H9 (cell line): ENCODE data around the gene TRPT1. TPM values are rescaled to one million over a fixed set of nuclear protein-coding genes. Genes with fewer than 3 reads are reported as not detected.

Experiments used
- DNase-seq: peaks from one replicate; pipeline ENCODE4 v3.0.0-alpha.2; 2017
- H2AFZ ChIP-seq: one replicate; pipeline ENCODE4 v1.6.1; 2013; ENCODE audit warnings: mild to moderate bottlenecking, low read length, control low read depth, moderate library complexity
- H2AK5ac ChIP-seq: 2 replicates; pipeline ENCODE4 v1.6.1; 2013; ENCODE audit warnings: low read length, control low read depth, mixed read lengths; ENCODE audit not compliant: insufficient read length
- H2BK120ac ChIP-seq: one replicate; pipeline ENCODE4 v1.6.1; 2013; ENCODE audit warnings: low read depth, mild to moderate bottlenecking, low read length, control low read depth, inconsistent platforms; ENCODE audit not compliant: poor library complexity, severe bottlenecking
- H2BK12ac ChIP-seq: 2 replicates; pipeline ENCODE4 v1.6.1; 2013; ENCODE audit warnings: low read length, control low read depth, mixed read lengths, low read depth; ENCODE audit not compliant: insufficient read length
- H2BK15ac ChIP-seq: 2 replicates; pipeline ENCODE4 v1.6.1; 2013; ENCODE audit warnings: low read depth, low read length, control low read depth
- H2BK20ac ChIP-seq: one replicate; pipeline ENCODE4 v1.6.1; 2013; ENCODE audit warnings: low read depth, mild to moderate bottlenecking, low read length, control low read depth, inconsistent platforms; ENCODE audit not compliant: poor library complexity, severe bottlenecking
- H2BK5ac ChIP-seq: 2 replicates; pipeline ENCODE4 v1.6.1; 2013; ENCODE audit warnings: low read length, control low read depth, mixed read lengths; ENCODE audit not compliant: insufficient read length
- H3K14ac ChIP-seq: 2 replicates; pipeline ENCODE4 v1.6.1; 2013; ENCODE audit warnings: low read length, control low read depth; ENCODE audit not compliant: insufficient read depth
- H3K18ac ChIP-seq: 2 replicates; pipeline ENCODE4 v1.6.1; 2013; ENCODE audit warnings: low read depth, mild to moderate bottlenecking, mixed read lengths, low read length, control low read depth; ENCODE audit not compliant: insufficient read length
- H3K23ac ChIP-seq: 2 replicates; pipeline ENCODE4 v1.6.1; 2013; ENCODE audit warnings: low read length, control low read depth, mixed read lengths, low read depth; ENCODE audit not compliant: insufficient read length
- H3K23me2 ChIP-seq: 2 replicates; pipeline ENCODE4 v1.6.1; 2013; ENCODE audit warnings: low read depth, mild to moderate bottlenecking, mixed read lengths, low read length, control low read depth; ENCODE audit not compliant: insufficient read length, poor library complexity, severe bottlenecking
- H3K27ac ChIP-seq: 2 replicates; pipeline ENCODE4 v1.5.1; 2013; ENCODE audit warnings: low read length, control low read depth, mixed read lengths, low read depth; ENCODE audit not compliant: insufficient read length
- H3K27me3 ChIP-seq: 2 replicates; pipeline ENCODE4 v1.6.1; 2013; ENCODE audit warnings: low read length, control low read depth, inconsistent platforms; ENCODE audit not compliant: insufficient read depth
- H3K4ac ChIP-seq: 2 replicates; pipeline ENCODE4 v1.6.1; 2013; ENCODE audit warnings: low read depth, mild to moderate bottlenecking, control low read depth, inconsistent platforms, low read length, moderate library complexity
- H3K4me1 ChIP-seq: 2 replicates; pipeline ENCODE4 v1.6.1; 2013; ENCODE audit warnings: low read length, control low read depth, inconsistent platforms; ENCODE audit not compliant: insufficient read depth
- H3K4me2 ChIP-seq: 2 replicates; pipeline ENCODE4 v1.6.1; 2013; ENCODE audit warnings: low read length, control low read depth, mixed read lengths; ENCODE audit not compliant: insufficient read length, insufficient read depth
- H3K56ac ChIP-seq: 2 replicates; pipeline ENCODE4 v1.6.1; 2013; ENCODE audit warnings: low read depth, mild to moderate bottlenecking, mixed read lengths, low read length, control low read depth; ENCODE audit not compliant: insufficient read length
- H3K79me1 ChIP-seq: 2 replicates; pipeline ENCODE4 v1.6.1; 2013; ENCODE audit warnings: low read depth, mild to moderate bottlenecking, moderate library complexity, low read length, control low read depth, inconsistent platforms; ENCODE audit not compliant: insufficient read depth, poor library complexity, severe bottlenecking
- H3K79me2 ChIP-seq: 2 replicates; pipeline ENCODE4 v1.6.1; 2013; ENCODE audit warnings: low read length, control low read depth, inconsistent platforms; ENCODE audit not compliant: insufficient read depth
- H3K9ac ChIP-seq: 2 replicates; pipeline ENCODE4 v1.6.1; 2013; ENCODE audit warnings: low read length, control low read depth, mixed read lengths; ENCODE audit not compliant: insufficient read length; ENCODE audit errors: extremely low read depth
- H3K9me3 ChIP-seq: one replicate; pipeline ENCODE4 v1.6.1; 2013; ENCODE audit warnings: low read depth, low read length, inconsistent platforms; ENCODE audit not compliant: control insufficient read depth
- H3T11ph ChIP-seq: one replicate; pipeline ENCODE4 v1.6.1; 2013; ENCODE audit warnings: mild to moderate bottlenecking, low read length, control low read depth, inconsistent platforms
- H4K20me1 ChIP-seq: one replicate; pipeline ENCODE4 v1.6.1; 2013; ENCODE audit not compliant: control insufficient read depth, insufficient read length, insufficient read depth
- H4K5ac ChIP-seq: 2 replicates; pipeline ENCODE4 v1.6.1; 2013; ENCODE audit warnings: low read depth, mild to moderate bottlenecking, mixed read lengths, low read length, control low read depth; ENCODE audit not compliant: insufficient read length
- H4K8ac ChIP-seq: replicated peaks from 2 replicates; pipeline ENCODE4 v1.6.1; 2013; ENCODE audit warnings: low read length, control low read depth, mixed read lengths, low read depth; ENCODE audit not compliant: insufficient read length
- H4K91ac ChIP-seq: 2 replicates; pipeline ENCODE4 v1.6.1; 2013; ENCODE audit warnings: low read depth, mild to moderate bottlenecking, moderate library complexity, mixed read lengths, low read length, control low read depth; ENCODE audit not compliant: insufficient read length
- H3K27ac Mint-ChIP-seq, 3 experiments: 2 replicates in 2 of 3; 3 replicates in 1 of 3; pipeline ENCODE4 v1.8.0; 2020 to 2021; ENCODE audit warnings: mixed read lengths in 3 of 3, mild to moderate bottlenecking in 1 of 3, moderate library complexity in 1 of 3
- H3K27me3 Mint-ChIP-seq: 2 replicates; pipeline ENCODE4 v1.8.0; 2021; ENCODE audit warnings: low read depth, mild to moderate bottlenecking, moderate library complexity, mixed read lengths
- H3K36me3 Mint-ChIP-seq, 3 experiments: 2 replicates in 2 of 3; 3 replicates in 1 of 3; pipeline ENCODE4 v1.8.0; 2020 to 2021; ENCODE audit warnings: low read depth in 3 of 3, mixed read lengths in 3 of 3; ENCODE audit not compliant: insufficient read depth in 1 of 3
- H3K4me1 Mint-ChIP-seq, 2 experiments: 2 replicates each; pipeline ENCODE4 v1.8.0; 2020; ENCODE audit warnings: mixed read lengths in 2 of 2
- H3K4me3 Mint-ChIP-seq, 2 experiments: 2 replicates in 1 of 2; 3 replicates in 1 of 2; pipeline ENCODE4 v1.8.0; 2020 to 2021; ENCODE audit warnings: mild to moderate bottlenecking in 2 of 2, mixed read lengths in 2 of 2, moderate library complexity in 1 of 2
- H3K9me3 Mint-ChIP-seq, 2 experiments: 2 replicates in 1 of 2; 3 replicates in 1 of 2; pipeline ENCODE4 v1.8.0; 2020; ENCODE audit warnings: mild to moderate bottlenecking in 2 of 2, mixed read lengths in 2 of 2, moderate library complexity in 1 of 2
- CTCF ChIP-seq: fragments of 200-600 bp; sonication (generic); conservative IDR thresholded peaks from 3 replicates; pipeline ENCODE4 v1.8.0; 2021; ENCODE audit warnings: antibody characterized with exemption, mild to moderate bottlenecking
- WGBS: extraction: QIAGEN DNeasy Blood & Tissue Kit; methylation state at CpG from one replicate; pipeline ENCODE4 v1.1.7; 2013; ENCODE audit warnings: missing lambda C conversion rate, low lambda C conversion rate, mixed read lengths; ENCODE audit not compliant: insufficient read length; ENCODE audit errors: extremely low coverage; 5-methylcytosine and 5-hydroxymethylcytosine counted together
- total RNA-seq: library from RNA; stranded (reverse); gene quantifications from 2 replicates; pipeline ENCODE4 v1.2.1, GENCODE V29; 2021

Gene TRPT1
- total RNA-seq, 1 experiment from 2014 or later, result 33.6 TPM

- Histone ChIP-seq H2BK20ac (no peak overlapping the region), H3T11ph (no peak overlapping the region), H3K4ac (no peak overlapping the region), H3K27me3 (no peaks in the 10 kb centered on the region), H3K56ac (no peak overlapping the region), H3K23me2 (peaks cover 19% of the 10 kb centered on the region), H2AFZ (no peak overlapping the region), H3K27ac (no peak overlapping the region), H2BK5ac (no peak overlapping the region), H3K4me1 (no peaks in the 10 kb centered on the region), H4K8ac (no peak overlapping the region), H4K5ac (no peak overlapping the region), H2BK12ac (no peak overlapping the region), H4K91ac (no peak overlapping the region), H2AK5ac (no peak overlapping the region), H3K79me2 (peaks cover 2% of the 10 kb centered on the region; the same call in 1 of the 2 replicates), H3K79me1 (no peaks in the 10 kb centered on the region), H3K18ac (no peak overlapping the region), H3K23ac (no peak overlapping the region), H3K9ac (no peak overlapping the region), H3K14ac (no peak overlapping the region), H3K9me3 (no peaks in the 10 kb centered on the region), H3K4me2 (no peak overlapping the region), H4K20me1 (no peaks in the 10 kb centered on the region), H2BK120ac (no peak overlapping the region), H2BK15ac (no peak overlapping the region)
- no CpG with 5 or more reads among the region's 9 CpGs for WGBS
- Mint-ChIP-seq H3K27ac (no peak overlapping the region), H3K4me1 (peaks cover 23 to 27% of the 10 kb centered on the region in 2 experiments), H3K36me3 (peaks cover 2 to 31% (median 14%) of the 10 kb centered on the region in 3 experiments), H3K4me3 (no peak overlapping the region), H3K27me3 (peaks cover 3% of the 10 kb centered on the region), H3K9me3 (no peaks in the 10 kb centered on the region)
- TF ChIP-seq CTCF, result no peak
- DNase-seq, result no peak
These were observed 12.1 kb upstream of the TRPT1 start for GRCh38 chr11:64238076-64238475.
